ENCODE results near the gene VTCN1. TPM values are rescaled to one million over a fixed set of nuclear protein-coding genes. Genes with fewer than 3 reads are reported as not detected.

VTCN1 gene
- total RNA-seq, 1 donor from 2014 or later, result not detected

GRCh38 chr1:117147856-117148588 lies 62.7 kb downstream of the VTCN1 start:
- Histone ChIP-seq H3K27me3 (ENCODE audit: control insufficient read depth in 3 of 3, insufficient read depth in 3 of 3, low read length in 3 of 3) (no peaks in the 10 kb centered on the region), H3K9me3 (ENCODE audit: control insufficient read depth in 3 of 3, low read length in 3 of 3) (no peaks in the 10 kb centered on the region), H3K4me3 (ENCODE audit: low read length in 3 of 3) (peak overlapping the region in 1 of 3 donors; percentile 3), H3K9ac (ENCODE audit: low read depth in 1 of 3, low read length in 3 of 3) (no peak overlapping the region), H3K27ac (ENCODE audit: low read depth, low read length) (no peak overlapping the region), H3K4me1 (ENCODE audit: control insufficient read depth in 3 of 3, insufficient read depth in 3 of 3, low read length in 3 of 3) (peaks cover 0 to 11% (median 11%) of the 10 kb centered on the region in 3 donors), H3K36me3 (ENCODE audit: control insufficient read depth in 3 of 3, insufficient read depth in 3 of 3, low read length in 3 of 3) (no peaks in the 10 kb centered on the region)

GRCh38 chr1:117147341-117147831 lies 63.3 kb downstream of the VTCN1 start:
- H3K9me3 ChIP-seq (ENCODE audit: control insufficient read depth in 3 of 3, low read length in 3 of 3), result no peaks in the 10 kb centered on the region
- no peaks in the 10 kb centered on the region for H3K27me3 ChIP-seq (ENCODE audit: control insufficient read depth in 3 of 3, insufficient read depth in 3 of 3, low read length in 3 of 3)
- H3K36me3 ChIP-seq (ENCODE audit: control insufficient read depth in 3 of 3, insufficient read depth in 3 of 3, low read length in 3 of 3), result no peaks in the 10 kb centered on the region
- H3K9ac ChIP-seq (ENCODE audit: low read depth in 1 of 3, low read length in 3 of 3), result no peak overlapping the region
- peaks cover 0 to 11% (median 11%) of the 10 kb centered on the region in 3 donors for H3K4me1 ChIP-seq (ENCODE audit: control insufficient read depth in 3 of 3, insufficient read depth in 3 of 3, low read length in 3 of 3)
- H3K27ac ChIP-seq (ENCODE audit: low read depth, low read length), result no peak overlapping the region
- H3K4me3 ChIP-seq (ENCODE audit: low read length in 3 of 3), result peak overlapping the region in 1 of 3 donors; percentile 3

GRCh38 chr1:117146575-117147340 lies 64.0 kb downstream of the VTCN1 start:
- Histone ChIP-seq H3K27ac (ENCODE audit: low read depth, low read length) (no peak overlapping the region), H3K27me3 (ENCODE audit: control insufficient read depth in 3 of 3, insufficient read depth in 3 of 3, low read length in 3 of 3) (no peaks in the 10 kb centered on the region), H3K36me3 (ENCODE audit: control insufficient read depth in 3 of 3, insufficient read depth in 3 of 3, low read length in 3 of 3) (no peaks in the 10 kb centered on the region), H3K4me1 (ENCODE audit: control insufficient read depth in 3 of 3, insufficient read depth in 3 of 3, low read length in 3 of 3) (peaks cover 0 to 11% (median 11%) of the 10 kb centered on the region in 3 donors), H3K9me3 (ENCODE audit: control insufficient read depth in 3 of 3, low read length in 3 of 3) (no peaks in the 10 kb centered on the region), H3K9ac (ENCODE audit: low read depth in 1 of 3, low read length in 3 of 3) (peak overlapping the region in 1 of 3 donors; percentile 40), H3K4me3 (ENCODE audit: low read length in 3 of 3) (peak overlapping the region in 1 of 3 donors; percentile 41)

- H3K27me3 ChIP-seq (ENCODE audit: control insufficient read depth in 3 of 3, insufficient read depth in 3 of 3, low read length in 3 of 3), result no peaks in the 10 kb centered on the region
- no peaks in the 10 kb centered on the region for H3K9me3 ChIP-seq (ENCODE audit: control insufficient read depth in 3 of 3, low read length in 3 of 3)
- H3K27ac ChIP-seq (ENCODE audit: low read depth, low read length), result no peak overlapping the region
- H3K4me1 ChIP-seq (ENCODE audit: control insufficient read depth in 3 of 3, insufficient read depth in 3 of 3, low read length in 3 of 3), result peaks cover 0 to 11% (median 11%) of the 10 kb centered on the region in 3 donors
- no peaks in the 10 kb centered on the region for H3K36me3 ChIP-seq (ENCODE audit: control insufficient read depth in 3 of 3, insufficient read depth in 3 of 3, low read length in 3 of 3)
- H3K4me3 ChIP-seq (ENCODE audit: low read length in 3 of 3), result no peak overlapping the region
- H3K9ac ChIP-seq (ENCODE audit: low read depth in 1 of 3, low read length in 3 of 3), result no peak overlapping the region
Observed at GRCh38 chr1:117146072-117146471, 64.7 kb downstream of the VTCN1 start.

- Histone ChIP-seq H3K4me3 (ENCODE audit: low read length in 3 of 3) (no peak overlapping the region), H3K4me1 (ENCODE audit: control insufficient read depth in 3 of 3, insufficient read depth in 3 of 3, low read length in 3 of 3) (peaks cover 0 to 11% (median 11%) of the 10 kb centered on the region in 3 donors), H3K27ac (ENCODE audit: low read depth, low read length) (no peak overlapping the region), H3K36me3 (ENCODE audit: control insufficient read depth in 3 of 3, insufficient read depth in 3 of 3, low read length in 3 of 3) (no peaks in the 10 kb centered on the region), H3K9me3 (ENCODE audit: control insufficient read depth in 3 of 3, low read length in 3 of 3) (no peaks in the 10 kb centered on the region), H3K27me3 (ENCODE audit: control insufficient read depth in 3 of 3, insufficient read depth in 3 of 3, low read length in 3 of 3) (no peaks in the 10 kb centered on the region), H3K9ac (ENCODE audit: low read depth in 1 of 3, low read length in 3 of 3) (no peak overlapping the region)
Observed at GRCh38 chr1:117143871-117144270, 66.9 kb downstream of the VTCN1 start.

- H3K27ac ChIP-seq (ENCODE audit: low read depth, low read length), result no peak overlapping the region
- H3K4me1 ChIP-seq (ENCODE audit: control insufficient read depth in 3 of 3, insufficient read depth in 3 of 3, low read length in 3 of 3), result peaks cover 0 to 11% (median 11%) of the 10 kb centered on the region in 3 donors
- no peaks in the 10 kb centered on the region for H3K9me3 ChIP-seq (ENCODE audit: control insufficient read depth in 3 of 3, low read length in 3 of 3)
- no peaks in the 10 kb centered on the region for H3K27me3 ChIP-seq (ENCODE audit: control insufficient read depth in 3 of 3, insufficient read depth in 3 of 3, low read length in 3 of 3)
- no peak overlapping the region for H3K4me3 ChIP-seq (ENCODE audit: low read length in 3 of 3)
- no peaks in the 10 kb centered on the region for H3K36me3 ChIP-seq (ENCODE audit: control insufficient read depth in 3 of 3, insufficient read depth in 3 of 3, low read length in 3 of 3)
- no peak overlapping the region for H3K9ac ChIP-seq (ENCODE audit: low read depth in 1 of 3, low read length in 3 of 3)
Observed at GRCh38 chr1:117143172-117143571, 67.6 kb downstream of the VTCN1 start.

GRCh38 chr1:117142200-117142599 lies 68.5 kb downstream of the VTCN1 start:
- H3K9me3 ChIP-seq (ENCODE audit: control insufficient read depth in 3 of 3, low read length in 3 of 3), result no peaks in the 10 kb centered on the region
- no peak overlapping the region for H3K9ac ChIP-seq (ENCODE audit: low read depth in 1 of 3, low read length in 3 of 3)
- H3K27me3 ChIP-seq (ENCODE audit: control insufficient read depth in 3 of 3, insufficient read depth in 3 of 3, low read length in 3 of 3), result no peaks in the 10 kb centered on the region
- no peak overlapping the region for H3K4me3 ChIP-seq (ENCODE audit: low read length in 3 of 3)
- no peak overlapping the region for H3K27ac ChIP-seq (ENCODE audit: low read depth, low read length)
- peaks cover 0 to 10% (median 8%) of the 10 kb centered on the region in 3 donors for H3K4me1 ChIP-seq (ENCODE audit: control insufficient read depth in 3 of 3, insufficient read depth in 3 of 3, low read length in 3 of 3)
- no peaks in the 10 kb centered on the region for H3K36me3 ChIP-seq (ENCODE audit: control insufficient read depth in 3 of 3, insufficient read depth in 3 of 3, low read length in 3 of 3)

- Histone ChIP-seq H3K9me3 (ENCODE audit: control insufficient read depth in 3 of 3, low read length in 3 of 3) (no peaks in the 10 kb centered on the region), H3K27me3 (ENCODE audit: control insufficient read depth in 3 of 3, insufficient read depth in 3 of 3, low read length in 3 of 3) (peaks cover 0 to 2% (median 0%) of the 10 kb centered on the region in 3 donors), H3K27ac (ENCODE audit: low read depth, low read length) (no peak overlapping the region), H3K36me3 (ENCODE audit: control insufficient read depth in 3 of 3, insufficient read depth in 3 of 3, low read length in 3 of 3) (no peaks in the 10 kb centered on the region), H3K4me1 (ENCODE audit: control insufficient read depth in 3 of 3, insufficient read depth in 3 of 3, low read length in 3 of 3) (no peaks in the 10 kb centered on the region), H3K4me3 (ENCODE audit: low read length in 3 of 3) (no peak overlapping the region), H3K9ac (ENCODE audit: low read depth in 1 of 3, low read length in 3 of 3) (no peak overlapping the region)
Observed at GRCh38 chr1:117138561-117138960, 72.2 kb downstream of the VTCN1 start.

- H3K4me1 ChIP-seq (ENCODE audit: control insufficient read depth in 3 of 3, insufficient read depth in 3 of 3, low read length in 3 of 3), result no peaks in the 10 kb centered on the region
- peaks cover 0 to 2% (median 0%) of the 10 kb centered on the region in 3 donors for H3K27me3 ChIP-seq (ENCODE audit: control insufficient read depth in 3 of 3, insufficient read depth in 3 of 3, low read length in 3 of 3)
- no peaks in the 10 kb centered on the region for H3K9me3 ChIP-seq (ENCODE audit: control insufficient read depth in 3 of 3, low read length in 3 of 3)
- H3K36me3 ChIP-seq (ENCODE audit: control insufficient read depth in 3 of 3, insufficient read depth in 3 of 3, low read length in 3 of 3), result no peaks in the 10 kb centered on the region
- H3K9ac ChIP-seq (ENCODE audit: low read depth in 1 of 3, low read length in 3 of 3), result no peak overlapping the region
- H3K4me3 ChIP-seq (ENCODE audit: low read length in 3 of 3), result no peak overlapping the region
- no peak overlapping the region for H3K27ac ChIP-seq (ENCODE audit: low read depth, low read length)
Observed at GRCh38 chr1:117138106-117138505, 72.6 kb downstream of the VTCN1 start.

All from skeletal muscle tissue (tissue), 4 donors.